Heart left ventricle (tissue), 13 donors: ENCODE results near the gene TRDN.

ENCODE experiments used
- CTCF ChIP-seq, 12 donors: fragments of 200-600 bp; sonication (generic) in 4 of 12; IDR thresholded peaks; one replicate each; pipeline versions ENCODE4 v1.5.0 to v1.8.0; 2018 to 2022; ENCODE audit warnings: antibody characterized with exemption in 12 of 12, mild to moderate bottlenecking in 5 of 12
- POLR2A ChIP-seq, 2 donors: fragments of 450-650 bp; IDR thresholded peaks; one replicate each; pipeline ENCODE4 v1.6.1; 2017; ENCODE audit warnings: antibody characterized with exemption in 2 of 2, mild to moderate bottlenecking in 2 of 2, moderate library complexity in 2 of 2
- donor health status: ischemic (EF 13 %, LVEDD 7.1; RV severe dilation, severe dysfunction).
- donor health status: DM: no; HTN: yes; CAD: no.
- donor health status: DM: no; HTN: no; CAD: no.
- donor health status: ischemic (EF 25% LVEDD 6.9; RV normal size, moderate dysfunction).
- donor health status: ischemic (EF 25% LVEDD 5.7; RV mildly dilated, moderate dysfunction).
- donor health status: ischemic (EF 35%, LVEDD 5.7; RV mildly dilated, moderate dysfunction).
- donor health status: nonischemic (EF 11% LVEDD 7.7; RV severe dilation, severe dysfunction).
- donor health status: DM: yes; HTN: yes; CAD: no.
- donor health status: PGD.
- donor health status: ischemic (EF 29% LVEDD 5.4; RV normal size, mild dysfunction).
- donor health status: nonischemic (EF 23%, LVEDD 6.1; RV moderate dilation, normal function).

DNA sequence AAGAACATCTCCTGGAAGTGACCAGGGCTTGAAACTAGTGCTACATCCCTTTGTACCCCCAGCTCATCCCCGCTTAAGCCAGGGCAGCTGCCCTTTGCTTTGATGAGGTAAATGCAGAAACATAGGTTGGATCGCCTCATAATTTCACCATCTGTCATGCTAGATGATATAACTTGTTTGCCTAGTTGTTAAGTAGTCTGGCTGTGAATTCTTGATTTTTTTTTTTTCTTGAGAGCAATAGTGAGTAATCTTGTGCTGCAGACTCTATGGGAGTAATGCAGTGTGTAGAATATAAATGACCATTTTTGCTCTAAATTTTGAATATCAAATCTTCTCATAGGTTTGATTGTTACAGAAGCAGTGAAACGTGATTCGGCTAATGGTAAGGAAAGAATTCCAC lies 4.1 kb downstream of the TRDN start:
- TF ChIP-seq CTCF (IDR thresholded peaks at IDR 0.05) (no peak), POLR2A (IDR thresholded peaks at IDR 0.05) (no peak)
